H1 (cell line): ENCODE measurements around the gene CMSS1. TPM values are rescaled to one million over a fixed set of nuclear protein-coding genes. Genes with fewer than 3 reads are reported as not detected.

Experiments used
- BACH1 ChIP-seq: IDR thresholded peaks from 2 replicates; pipeline ENCODE4 v1.6.1; 2012; ENCODE audit warnings: low read length, improper control_type of control experiment
- CHD7 ChIP-seq: fragments of 300-600 bp; sonication (generic); IDR thresholded peaks from 2 replicates; pipeline ENCODE4 v1.7.1; 2012; ENCODE audit warnings: low read length, moderate library complexity, mild to moderate bottlenecking, inconsistent platforms; ENCODE audit not compliant: insufficient replicate concordance
- HDAC6 ChIP-seq: IDR thresholded peaks from one replicate; pipeline ENCODE4 v1.7.1; 2012; ENCODE audit warnings: low read depth, mild to moderate bottlenecking, inconsistent platforms, low read length, moderate library complexity
- KDM4A ChIP-seq: IDR thresholded peaks from one replicate; pipeline ENCODE4 v1.7.1; 2012; ENCODE audit warnings: low read depth, mild to moderate bottlenecking, moderate library complexity, low read length, inconsistent platforms; ENCODE audit not compliant: severe bottlenecking
- PHF8 ChIP-seq: fragments of 200-600 bp; sonication (generic); conservative IDR thresholded peaks from 2 replicates; pipeline ENCODE4 v1.7.1; 2012; ENCODE audit warnings: low read depth, mild to moderate bottlenecking, inconsistent platforms, low read length, moderate library complexity
- SIN3A ChIP-seq, 2 experiments: IDR thresholded peaks in 1 of 2; conservative IDR thresholded peaks in 1 of 2; 2 replicates each; pipeline ENCODE4 v1.6.1; 2011 to 2012; ENCODE audit warnings: low read length in 2 of 2, improper control_type of control experiment in 1 of 2, low read depth in 1 of 2, mild to moderate bottlenecking in 1 of 2
- SP2 ChIP-seq: IDR thresholded peaks from 2 replicates; pipeline ENCODE4 v1.6.1; 2012; ENCODE audit warnings: mild to moderate bottlenecking, low read length, inconsistent platforms
- SP4 ChIP-seq: IDR thresholded peaks from 2 replicates; pipeline ENCODE4 v1.6.1; 2012; ENCODE audit warnings: low read length, inconsistent platforms
- polyA plus RNA-seq, 7 experiments: library from polyadenylated mRNA; depleted of rRNA in 3 of 7; stranded (reverse) in 5 of 7; unstranded in 2 of 7; fragments of >200 nt in 5 of 7; fragments of 200-250 nt in 2 of 7; gene quantifications; 1 replicate in 5 of 7; 2 replicates in 1 of 7; 4 replicates in 1 of 7; pipeline versions ENCODE4 v1.2.1 to v1.2.3, GENCODE V29; 2011 to 2013; ENCODE audit warnings: missing spikeins in 2 of 7, mixed read lengths in 2 of 7
- total RNA-seq: library from RNA; stranded (reverse); fragmentation: NEBNext Ultra II Directional; extraction: Animal tissue kit (Norgen Biotek cat#: 25700); gene quantifications from 2 replicates; pipeline ENCODE4 v1.2.1, GENCODE V29; 2021

Gene CMSS1
- total and polyA plus RNA-seq, 2 of the 8 experiments (the other 6 are each of a cell fraction or from before 2014, with no cell fraction given), result 15.2 to 75.1 TPM

GRCh38 chr3:100080573-100080972 is 262.9 kb downstream of the CMSS1 start (continued):
- TF ChIP-seq CHD7 (no peak), SIN3A (conservative IDR thresholded peaks at IDR 0.05 in 1 of 2, IDR thresholded peaks at IDR 0.05 in 1 of 2; ENCODE audit: low read depth in 1 of 2, low read length in 2 of 2) (no peak), BACH1 (no peak), KDM4A (no peak), SP4 (no peak), HDAC6 (no peak), SP2 (no peak), PHF8 (no peak)
